ACHN (cell line): ENCODE measurements around the gene TFB1M.
A peak's percentile ranks its signal among the peaks of the same experiment; 100 is the strongest.
"Not testable (repeated sequence)": the region's sequence is repeated elsewhere in the genome, so short reads cannot be mapped to it uniquely, and the experiment has no call there.

Experiments
- DNase-seq: peaks from one replicate; pipeline ENCODE4 v3.0.0-alpha.2; 2015
- in situ Hi-C: cut with HindIII; loops from 2 replicates; pipeline ENCODE4 v1.10.0; 2017; ENCODE audit warnings: low sequenced_read_pairs, low pct_ligation_motif_present, low pct_unique_long_range_greater_than_20kb

Gene TFB1M

DNA sequence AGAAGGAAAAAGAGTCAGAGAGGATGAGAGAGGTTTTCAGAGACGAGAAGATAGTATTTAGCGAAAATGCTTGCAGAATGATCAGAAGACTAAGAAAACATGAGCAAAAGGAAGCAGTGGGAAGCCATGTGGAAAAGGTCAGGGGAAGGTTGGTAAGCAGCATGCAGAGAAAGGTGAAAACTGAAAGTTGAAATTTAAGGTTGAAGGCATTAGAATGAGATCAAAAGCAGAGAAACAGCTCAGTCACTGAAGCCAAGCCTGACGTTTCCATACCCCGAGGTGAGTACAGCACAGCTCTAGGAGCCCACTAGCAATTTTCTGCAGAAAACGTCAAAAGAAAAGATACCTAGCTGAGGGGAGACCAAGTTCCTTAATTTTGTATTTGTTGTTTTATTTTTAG, 19.1 kb upstream of the TFB1M start:
- no peak for DNase-seq
- in situ Hi-C loops: no loop called here

DNA sequence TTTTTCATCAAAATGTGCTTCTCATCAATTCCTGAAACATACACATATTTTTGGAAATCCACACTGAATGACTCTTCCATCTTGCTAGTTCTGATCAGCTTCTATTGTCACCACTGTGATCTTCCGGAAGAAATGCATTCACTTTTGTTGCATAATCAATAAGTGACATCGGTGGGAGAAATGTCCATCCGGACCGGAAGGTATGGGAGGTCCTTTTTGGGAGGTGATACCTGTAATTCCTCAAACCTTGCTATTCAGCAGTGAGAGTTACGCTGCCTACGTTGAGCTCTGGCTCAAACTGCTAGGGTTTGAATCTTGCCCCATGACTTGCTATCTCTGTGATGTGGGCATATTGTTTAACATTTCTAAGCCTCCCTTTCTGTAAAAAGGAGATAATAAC, 16.6 kb upstream of the TFB1M start:
- in situ Hi-C loops: no loop called here
- no peak for DNase-seq

DNA sequence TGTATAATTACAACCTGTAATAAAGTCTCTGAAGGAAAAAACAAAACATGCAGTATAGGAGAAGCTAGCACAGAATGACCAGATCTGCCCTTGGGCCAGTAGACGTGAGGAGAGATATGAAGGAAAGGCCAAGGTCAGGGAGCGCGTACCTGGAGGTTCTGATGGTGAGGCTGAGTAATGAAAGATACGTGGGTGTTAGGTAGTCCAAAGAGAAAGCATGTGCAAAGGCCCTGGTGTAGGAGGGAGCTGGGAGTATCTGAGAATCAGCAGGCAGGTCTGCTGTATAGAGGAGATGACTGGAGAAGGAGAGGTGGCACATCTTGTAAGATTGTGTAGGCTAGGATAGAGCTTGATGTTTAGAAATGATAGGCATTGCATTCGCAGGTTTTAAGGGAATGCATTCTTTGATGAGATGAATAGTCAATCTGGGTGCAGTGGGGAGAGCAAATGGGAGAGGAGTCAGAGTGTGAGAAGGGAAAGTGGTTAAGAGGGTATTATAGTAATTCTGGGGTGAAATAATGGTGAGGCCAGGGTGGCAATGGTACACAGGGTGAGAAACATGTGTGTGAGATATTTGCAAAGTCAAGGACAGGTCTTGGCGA, 15.9 kb upstream of the TFB1M start:
- no peak for DNase-seq
- in situ Hi-C loops: no loop called here

DNA sequence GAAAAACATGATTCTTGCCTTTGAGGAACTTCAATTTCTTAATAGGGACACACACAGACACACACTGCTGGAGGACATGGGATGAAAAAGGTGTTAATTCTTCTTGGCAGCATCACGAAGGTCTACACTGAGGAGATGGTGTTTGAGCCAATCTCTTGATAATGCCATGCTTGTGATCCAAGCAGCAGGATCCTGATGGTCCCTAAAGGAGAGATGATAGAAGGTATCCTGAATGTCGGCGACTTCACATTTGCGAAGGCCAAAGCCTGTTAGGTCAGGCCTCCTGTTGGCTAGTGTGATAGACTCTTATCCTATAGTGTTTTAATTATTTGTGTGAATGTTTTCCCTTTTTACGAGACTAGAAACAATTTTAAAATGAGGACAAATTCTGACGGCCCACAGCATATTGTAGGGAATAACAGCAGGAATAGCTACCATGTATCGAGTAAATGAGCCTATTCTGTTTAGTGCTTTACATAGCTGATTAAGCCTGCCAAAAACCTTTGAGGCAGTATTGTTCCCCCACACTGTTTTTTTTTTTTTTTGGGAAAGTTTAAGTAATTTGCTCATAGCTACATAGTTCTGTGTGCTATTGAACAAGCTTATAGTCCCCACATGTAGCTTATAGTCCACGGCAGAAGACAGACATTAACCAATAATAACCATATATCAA, 15.3 kb upstream of the TFB1M start:
- no peak for DNase-seq
- in situ Hi-C loops: no loop called here

DNA sequence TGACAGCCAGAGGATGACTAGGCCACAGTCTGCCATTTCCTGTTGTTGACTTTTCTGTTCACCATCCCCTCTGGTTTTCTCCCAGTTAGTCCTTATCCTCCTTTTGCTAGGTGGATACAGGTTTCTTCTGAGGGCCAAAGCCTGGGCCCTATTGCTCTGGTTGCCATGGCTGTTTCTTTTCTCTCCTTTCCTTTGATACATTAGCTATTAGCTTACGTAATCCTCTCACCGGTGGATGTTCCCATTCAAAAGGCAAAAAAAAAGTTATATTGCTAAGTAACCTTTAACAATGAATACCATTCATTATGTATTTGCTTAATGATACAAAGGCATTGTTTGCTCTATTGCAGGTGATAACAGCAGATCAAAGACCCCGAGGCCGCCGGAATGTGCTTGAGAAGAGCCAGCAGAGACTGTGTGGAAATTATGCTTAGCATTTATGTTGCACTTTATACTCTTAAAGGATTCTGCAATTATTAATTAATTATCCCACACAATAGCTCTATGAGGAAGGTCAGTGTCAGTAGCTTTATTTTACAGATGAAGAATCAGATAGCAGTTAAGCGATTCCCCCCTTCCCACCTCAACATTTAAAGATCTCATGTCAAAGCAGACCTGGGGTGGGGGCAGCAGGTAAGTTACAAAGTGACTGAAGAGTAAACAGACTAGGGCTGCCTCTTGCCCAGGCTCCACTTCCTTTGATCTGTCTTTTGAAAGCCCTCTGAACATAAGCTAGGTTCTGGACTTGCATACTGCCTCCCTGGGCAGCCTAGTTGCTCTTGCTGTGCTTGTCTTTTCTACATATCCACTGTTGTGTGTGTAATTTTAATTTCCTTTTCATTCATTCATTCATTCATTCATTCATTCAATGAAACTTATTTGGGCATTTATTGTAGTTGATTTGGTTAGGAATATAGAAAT, 14.5 kb upstream of the TFB1M start:
- DNase-seq: no peak
- in situ Hi-C loops: no loop called here

DNA sequence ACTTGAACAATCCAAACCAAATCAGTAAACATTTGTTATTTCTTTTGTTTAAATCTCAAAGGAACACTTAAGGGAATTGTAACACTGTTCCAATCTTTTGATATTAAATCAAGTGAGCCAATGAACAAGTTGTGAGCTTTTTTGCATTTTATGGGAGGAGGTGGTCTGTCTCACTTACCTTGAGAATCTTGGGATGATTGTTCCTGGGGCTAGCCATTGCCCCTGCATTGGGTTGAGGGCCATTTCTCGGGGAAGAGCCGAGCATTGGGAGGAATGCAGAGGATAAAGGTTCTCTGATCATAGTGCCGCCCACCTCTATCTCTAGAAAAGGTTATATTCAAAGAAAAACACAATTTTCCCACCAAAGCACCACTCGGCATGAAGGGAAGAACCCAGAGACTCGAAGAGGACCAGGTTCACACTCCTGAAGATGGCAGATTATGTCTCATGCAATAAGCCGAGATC, 13.8 kb upstream of the TFB1M start:
- in situ Hi-C loops: no loop called here
- DNase-seq: no peak

DNA sequence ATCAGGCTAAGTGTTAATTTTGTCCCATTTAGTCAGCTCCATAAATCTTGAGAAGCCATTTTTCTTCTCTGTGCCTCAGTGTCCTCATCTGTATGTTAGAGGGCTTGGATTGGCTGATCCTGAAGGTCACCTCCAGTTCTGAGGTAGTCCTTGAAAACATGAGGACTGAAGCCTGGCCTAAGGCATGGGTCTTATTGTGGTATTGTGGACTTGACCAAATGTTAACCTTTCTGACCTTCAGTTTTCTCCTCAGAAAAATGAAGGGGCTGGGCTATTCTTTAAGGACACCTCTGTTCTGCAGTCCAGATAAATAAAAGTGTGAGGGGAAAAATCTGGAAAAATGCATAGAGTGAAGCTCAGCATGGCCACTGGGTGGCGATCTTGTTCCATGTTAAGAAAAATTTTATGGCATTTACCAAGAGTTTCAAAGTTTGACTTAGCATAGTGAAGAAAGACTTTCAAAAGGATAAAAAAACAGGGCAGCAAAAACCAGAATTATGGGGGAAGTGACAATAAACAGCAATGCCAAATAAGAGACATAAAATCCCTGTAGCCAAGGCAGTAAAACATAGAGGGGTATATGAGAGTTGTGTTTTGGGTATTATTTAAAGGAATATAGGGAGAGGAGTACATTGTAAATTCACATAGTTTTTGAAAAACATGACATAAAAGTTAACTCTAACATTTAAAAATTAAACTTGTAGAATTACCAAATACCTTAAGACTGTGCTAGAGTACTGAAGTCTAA, 13.2 kb upstream of the TFB1M start:
- peak; percentile 55 for DNase-seq
- in situ Hi-C loops: no loop called here

DNA sequence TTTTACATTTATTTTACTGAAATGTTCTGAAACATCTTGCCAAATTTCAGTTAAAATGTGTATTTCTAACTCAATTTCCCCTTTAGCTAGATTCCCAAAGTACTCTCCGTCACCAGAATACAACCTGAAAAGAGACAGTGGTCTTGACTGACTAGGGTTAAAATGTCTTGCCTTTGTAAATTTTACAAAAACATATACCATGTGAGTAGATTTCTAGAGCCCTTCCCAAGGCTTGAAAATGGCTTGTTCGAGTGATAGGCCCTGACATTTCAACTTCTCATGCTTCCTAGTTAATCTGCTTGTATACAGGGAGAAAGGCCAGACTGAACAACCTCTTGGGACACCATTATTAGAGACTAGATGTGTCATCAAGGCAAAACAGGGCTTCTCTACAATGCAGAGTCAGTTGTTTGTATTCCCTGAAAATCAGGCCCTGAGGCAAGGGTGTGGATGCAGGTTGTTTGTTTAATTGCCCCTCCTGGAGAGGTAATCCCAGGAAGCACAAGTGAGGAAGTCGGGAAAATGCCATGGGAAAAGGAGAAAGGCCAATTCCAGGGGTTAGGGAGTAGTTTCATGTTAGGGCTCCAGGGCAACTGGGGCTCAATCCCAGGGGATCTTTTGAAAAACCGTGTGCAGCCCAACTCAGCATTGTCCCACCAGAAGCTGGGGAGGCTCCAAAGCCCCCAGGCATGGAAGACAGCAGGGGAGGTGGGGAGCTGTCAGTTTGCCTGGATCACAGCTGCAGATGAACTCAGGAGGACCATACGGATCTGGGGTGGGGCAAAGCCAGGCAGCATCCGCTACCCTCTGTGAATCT, 11.6 kb upstream of the TFB1M start:
- DNase-seq: no peak
- in situ Hi-C loops: no loop called here

DNA sequence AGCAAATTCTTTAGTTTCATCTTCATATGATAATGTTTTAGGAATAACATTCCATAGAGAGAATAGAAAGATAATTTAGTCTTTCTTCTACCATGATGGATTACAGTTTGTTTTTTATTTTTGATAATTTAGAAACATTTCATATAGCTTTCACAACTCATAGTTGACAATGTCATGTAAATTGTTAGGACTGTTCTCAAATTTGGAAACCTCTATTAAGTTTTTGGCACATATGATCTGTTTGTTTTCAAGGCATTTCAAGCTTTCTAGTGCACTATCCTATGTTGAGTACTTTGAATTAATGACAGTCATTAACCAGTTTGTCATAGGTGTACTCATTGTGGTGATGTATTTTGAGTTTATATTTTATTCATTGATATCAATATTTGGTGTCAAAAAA, 10.7 kb upstream of the TFB1M start:
- in situ Hi-C loops: no loop called here
- no peak for DNase-seq

DNA sequence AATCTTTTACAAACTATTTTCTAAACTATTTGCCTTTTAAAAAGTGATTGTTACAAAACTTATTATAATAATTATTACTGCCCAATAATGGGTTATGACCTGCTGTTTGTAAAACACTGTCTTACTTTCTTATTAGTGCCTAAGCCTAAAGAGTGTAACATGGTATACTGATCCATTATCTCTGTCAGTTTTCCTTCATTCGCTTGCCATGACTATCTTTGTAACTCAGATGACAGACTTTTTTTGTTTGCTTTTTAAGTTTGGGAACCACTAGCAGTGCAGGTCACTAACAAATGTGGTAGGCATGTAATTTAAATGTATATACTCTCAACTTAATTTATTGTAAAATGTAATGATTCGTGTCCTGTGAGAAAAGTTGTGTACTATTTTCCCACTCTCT, 9.9 kb upstream of the TFB1M start:
- in situ Hi-C loops: no loop called here
- no peak for DNase-seq

DNA sequence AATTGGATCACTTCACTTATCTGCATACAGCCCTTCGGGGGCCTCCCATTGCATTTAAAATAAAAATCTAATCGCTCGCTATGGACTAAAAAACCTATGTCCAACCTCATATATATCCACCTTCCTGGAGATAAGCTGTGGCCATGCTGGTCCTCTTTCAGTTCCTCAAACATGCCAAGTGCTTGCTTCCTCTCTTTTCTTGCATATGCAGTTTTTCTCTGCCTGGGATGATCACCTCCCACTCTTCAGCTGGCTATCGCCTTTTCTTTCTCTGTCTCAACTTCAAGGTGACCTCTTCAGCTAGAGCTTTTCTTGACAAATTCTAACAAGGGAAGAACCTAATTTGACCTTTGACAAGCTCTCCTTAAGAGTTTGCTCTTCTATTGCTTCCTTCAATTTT, 5.6 kb upstream of the TFB1M start:
- in situ Hi-C loops: no loop called here
- DNase-seq: no peak

DNA sequence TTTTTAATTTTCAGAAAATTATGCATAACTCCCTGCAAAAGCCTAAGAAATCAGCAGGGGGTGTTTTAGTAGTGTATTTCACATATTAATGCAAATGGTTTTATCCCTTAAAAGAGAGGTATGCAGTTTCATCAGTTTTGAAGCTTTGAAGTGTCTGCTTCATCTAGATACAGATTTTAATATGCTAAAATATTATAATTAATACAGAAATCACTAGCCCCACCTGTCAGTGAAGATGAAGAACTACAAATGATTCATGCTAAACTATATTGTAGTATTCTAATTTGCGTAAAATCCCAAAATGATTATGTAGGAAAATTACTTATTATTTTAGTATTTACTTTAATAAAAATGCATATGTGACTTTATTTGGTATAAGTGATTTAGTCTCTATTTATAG, 2.9 kb upstream of the TFB1M start:
- in situ Hi-C loops: no loop called here
- DNase-seq: no peak

DNA sequence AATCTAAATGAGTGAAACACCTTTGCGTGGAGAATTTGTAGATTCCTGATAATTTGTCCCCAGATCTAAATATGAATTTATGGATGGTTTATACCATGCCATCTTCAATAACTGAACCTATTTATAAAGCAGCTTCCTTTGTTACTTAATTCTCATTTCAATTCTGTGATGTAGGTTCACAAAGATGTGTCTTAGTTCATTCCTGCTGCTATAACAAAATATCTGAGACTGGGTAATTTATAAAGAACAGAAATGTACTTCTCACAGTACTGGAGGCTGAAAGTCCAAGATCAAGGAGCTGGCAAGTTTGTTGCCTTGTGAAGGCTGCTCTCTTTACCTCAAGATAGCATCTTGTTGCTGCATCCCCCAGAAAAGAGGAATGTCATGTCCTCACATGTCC, 2.1 kb upstream of the TFB1M start:
- in situ Hi-C loops: no loop called here
- DNase-seq: no peak

DNA sequence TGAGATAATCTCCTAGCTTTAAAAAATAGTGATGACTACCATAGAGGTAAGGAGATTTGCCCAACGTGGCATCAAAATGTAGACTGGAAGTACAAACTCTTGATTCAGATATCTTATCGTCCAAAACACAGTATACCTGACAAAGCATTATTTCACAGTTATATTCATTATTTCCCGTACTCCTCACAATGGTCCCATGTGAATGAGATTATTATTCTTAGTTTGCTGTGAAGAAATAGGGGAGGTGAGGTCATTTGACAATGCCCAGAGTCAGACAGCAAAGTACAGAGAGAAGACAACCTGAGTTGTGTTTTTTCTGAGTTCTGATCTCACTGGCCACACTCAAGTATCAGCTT, 1.2 kb upstream of the TFB1M start:
- peak; percentile 10 for DNase-seq
- in situ Hi-C loops: no loop called here

DNA sequence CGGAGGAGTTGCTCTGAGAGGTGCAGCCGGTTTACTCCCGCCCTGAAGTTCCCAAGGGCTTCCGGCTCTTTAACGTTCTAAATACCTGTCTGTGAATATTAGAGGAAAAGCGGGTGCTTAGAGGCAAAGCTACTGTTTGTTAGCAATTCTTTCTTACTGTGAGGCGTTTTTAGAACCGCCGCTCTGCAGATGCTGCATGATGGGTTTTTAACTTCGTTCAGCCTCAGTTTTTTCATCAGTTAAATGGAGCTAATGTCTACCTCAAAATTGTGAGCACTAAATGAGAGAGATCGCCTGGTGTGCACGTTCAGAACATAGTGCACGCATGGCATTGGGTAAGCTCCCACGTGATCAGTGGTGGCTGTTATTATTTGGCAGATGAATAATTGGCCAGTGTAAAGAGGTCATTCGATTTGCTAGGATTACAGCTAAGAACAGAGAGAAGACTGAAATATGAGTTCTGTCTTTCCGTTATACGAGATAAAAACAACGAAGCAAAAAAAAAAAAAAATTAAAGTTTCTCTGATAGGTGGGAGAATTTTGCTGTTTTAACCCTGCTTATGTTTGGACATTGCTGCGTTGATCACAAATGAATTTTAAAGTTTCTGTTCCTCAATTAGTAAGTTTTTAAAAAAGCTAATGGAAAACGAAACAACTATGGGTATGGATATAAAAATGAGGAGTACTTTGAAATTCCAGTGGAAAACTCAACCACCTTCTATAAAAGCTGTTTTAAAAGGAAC, 660 bp upstream of the TFB1M start:
- DNase-seq: peak; percentile 81
- in situ Hi-C loops: no loop called here

DNA sequence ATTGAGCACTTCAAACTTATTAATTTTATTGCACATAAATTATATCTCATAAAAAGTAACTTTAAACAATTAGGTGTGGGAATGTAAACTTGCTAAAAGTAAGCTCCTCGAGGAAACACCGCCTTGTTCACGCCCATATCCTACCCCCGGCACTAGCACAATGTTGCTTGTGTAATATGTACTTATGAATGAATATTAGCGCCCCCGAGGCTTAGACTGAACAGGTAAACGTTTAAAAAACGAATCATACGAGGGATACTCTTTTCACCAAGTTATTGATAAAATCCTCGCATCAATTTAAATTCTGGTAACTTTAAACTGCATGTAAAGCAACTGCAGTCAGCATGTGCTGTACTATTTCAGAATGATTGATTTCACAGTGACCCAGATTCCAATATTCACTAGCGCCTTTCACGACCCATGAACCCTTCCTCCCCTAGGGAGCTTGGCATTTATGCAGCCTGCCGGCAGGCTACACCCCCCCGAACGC, 637 bp downstream of the TFB1M start:
- in situ Hi-C loops: no loop called here
- peak; percentile 47 for DNase-seq

DNA sequence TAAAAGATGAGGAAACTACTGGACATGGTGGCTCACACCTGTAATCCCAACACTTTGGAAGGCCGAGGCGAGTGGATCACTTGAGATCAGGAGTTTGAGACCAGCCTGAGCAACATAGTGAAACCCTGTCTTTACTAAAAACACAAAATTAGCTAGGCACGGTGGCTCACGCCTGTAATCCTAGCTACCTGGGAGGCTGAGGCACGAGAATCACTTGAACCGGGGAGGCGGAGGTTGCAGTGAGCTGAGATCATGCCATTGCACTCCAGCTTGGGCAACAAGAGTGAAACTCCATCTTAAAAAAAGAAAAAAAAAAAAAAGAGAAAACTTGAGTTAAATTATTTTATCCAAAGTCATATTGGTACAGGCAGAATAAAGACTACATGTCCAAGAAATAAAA, 1.3 kb downstream of the TFB1M start:
- DNase-seq, in situ Hi-C loops: not testable (repeated sequence)
